ENCODE results near the gene KRTAP4-1.

DNA sequence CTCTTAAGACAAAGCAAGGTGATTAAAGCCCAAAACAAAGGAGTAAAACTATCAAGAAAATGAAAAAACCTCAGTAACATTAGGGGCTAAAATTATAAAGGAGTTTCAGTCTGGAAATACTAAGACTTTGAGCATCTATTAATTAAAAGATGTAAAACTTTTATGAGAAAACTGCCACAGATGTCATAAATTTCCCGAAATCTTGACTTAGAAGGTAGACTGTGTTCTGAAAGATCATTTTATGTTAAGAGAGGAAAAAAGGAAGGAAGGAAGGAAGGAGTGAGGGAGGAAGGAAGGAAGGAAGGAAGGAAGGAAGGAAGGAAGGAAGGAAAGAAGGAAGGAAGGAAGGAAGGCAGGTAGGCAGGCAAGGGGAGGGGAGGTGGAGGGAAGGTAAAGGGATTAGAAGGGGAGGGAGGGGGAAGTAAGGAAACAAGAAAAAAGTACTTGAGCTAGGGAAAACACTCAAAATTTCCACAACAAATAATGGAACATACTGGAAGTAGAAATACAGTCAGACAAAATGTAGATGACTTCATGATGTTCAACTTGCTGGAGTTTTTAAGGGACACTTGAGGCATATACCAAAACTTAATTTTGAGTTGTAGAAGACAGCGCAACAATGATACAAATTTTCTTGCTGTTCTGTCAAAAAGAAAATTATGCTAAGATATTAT is 37.0 kb downstream of the KRTAP4-1 start:
- no peak for TF ChIP-seq POLR2A (IDR thresholded peaks at IDR 0.05)
- TF ChIP-seq, protein P1, sequence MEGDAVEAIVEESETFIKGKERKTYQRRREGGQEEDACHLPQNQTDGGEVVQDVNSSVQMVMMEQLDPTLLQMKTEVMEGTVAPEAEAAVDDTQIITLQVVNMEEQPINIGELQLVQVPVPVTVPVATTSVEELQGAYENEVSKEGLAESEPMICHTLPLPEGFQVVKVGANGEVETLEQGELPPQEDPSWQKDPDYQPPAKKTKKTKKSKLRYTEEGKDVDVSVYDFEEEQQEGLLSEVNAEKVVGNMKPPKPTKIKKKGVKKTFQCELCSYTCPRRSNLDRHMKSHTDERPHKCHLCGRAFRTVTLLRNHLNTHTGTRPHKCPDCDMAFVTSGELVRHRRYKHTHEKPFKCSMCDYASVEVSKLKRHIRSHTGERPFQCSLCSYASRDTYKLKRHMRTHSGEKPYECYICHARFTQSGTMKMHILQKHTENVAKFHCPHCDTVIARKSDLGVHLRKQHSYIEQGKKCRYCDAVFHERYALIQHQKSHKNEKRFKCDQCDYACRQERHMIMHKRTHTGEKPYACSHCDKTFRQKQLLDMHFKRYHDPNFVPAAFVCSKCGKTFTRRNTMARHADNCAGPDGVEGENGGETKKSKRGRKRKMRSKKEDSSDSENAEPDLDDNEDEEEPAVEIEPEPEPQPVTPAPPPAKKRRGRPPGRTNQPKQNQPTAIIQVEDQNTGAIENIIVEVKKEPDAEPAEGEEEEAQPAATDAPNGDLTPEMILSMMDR (IDR thresholded peaks at IDR 0.05) = no peak
